ENCODE data around the gene PLLP. TPM values are rescaled to one million over a fixed set of nuclear protein-coding genes. Genes with fewer than 3 reads are reported as not detected.

Gene PLLP
- total and polyA plus RNA-seq, 2 experiments from 2014 or later: 1.3 to 6.1 TPM

- H2AFZ ChIP-seq: peak overlapping the region; percentile 99
- peaks cover 6% of the 10 kb centered on the region for H3K4me1 Mint-ChIP-seq
- ATAC-seq: peak; percentile 14
- peak overlapping the region; percentile 56 for H3K4me3 ChIP-seq
- peak overlapping the region; percentile 82 for H3K4me2 ChIP-seq
- no peak overlapping the region for H3K27ac ChIP-seq (ENCODE audit: low read depth)
- no peaks in the 10 kb centered on the region for H3K36me3 ChIP-seq (ENCODE audit: insufficient read depth)
- no peaks in the 10 kb centered on the region; the same call in 1 of the 2 replicates for H3F3A ChIP-seq (replicated peaks; ENCODE audit: low read depth)
- no peaks in the 10 kb centered on the region; the same call in 1 of the 2 replicates for H4K20me1 ChIP-seq (replicated peaks; ENCODE audit: insufficient read depth)
- no peaks in the 10 kb centered on the region for H3K79me2 ChIP-seq (replicated peaks; ENCODE audit: insufficient read depth)
- no peaks in the 10 kb centered on the region for H3K27me3 ChIP-seq (ENCODE audit: insufficient read depth)
- H3K27ac Mint-ChIP-seq: no peak overlapping the region
- no peaks in the 10 kb centered on the region for H3K9me2 ChIP-seq (ENCODE audit: insufficient read depth)
- no peaks in the 10 kb centered on the region for H3K36me3 Mint-ChIP-seq (ENCODE audit: low read depth)
- peaks cover 7% of the 10 kb centered on the region for H3K27me3 Mint-ChIP-seq (ENCODE audit: insufficient read depth, low read depth, poor library complexity)
- peaks cover 6% of the 10 kb centered on the region; the same call in 1 of the 2 replicates for H3K4me1 ChIP-seq (ENCODE audit: insufficient read depth)
- no peaks in the 10 kb centered on the region for H3K9me3 Mint-ChIP-seq
- H3K4me3 Mint-ChIP-seq: no peak overlapping the region
- no peak for TF ChIP-seq ZNF114 (CRISPR knock-in tag; IDR thresholded peaks at IDR 0.05)
- no peak for TF ChIP-seq CTCF (conservative IDR thresholded peaks at IDR 0.05; ENCODE audit: low read depth in 2 of 2)
- TF ChIP-seq CREB1 (CRISPR knock-in tag; IDR thresholded peaks at IDR 0.05; ENCODE audit: low read depth): no peak
- peak; percentile 79 for DNase-seq (ENCODE audit: low spot score)
Measured at GRCh38 chr16:57299009-57299718, 14.7 kb upstream of the PLLP start.

GRCh38 chr16:57297856-57298255 lies 13.4 kb upstream of the PLLP start:
- ATAC-seq (no peak), DNase-seq (ENCODE audit: low spot score) (peak; percentile 65)
- Histone ChIP-seq H2AFZ (no peak overlapping the region), H3K4me2 (no peak overlapping the region), H3K79me2 (replicated peaks; ENCODE audit: insufficient read depth) (no peaks in the 10 kb centered on the region), H3K4me3 (no peak overlapping the region), H3K27ac (ENCODE audit: low read depth) (no peak overlapping the region), H3K4me1 (ENCODE audit: insufficient read depth) (peaks cover 6% of the 10 kb centered on the region; the same call in 1 of the 2 replicates), H3K27me3 (ENCODE audit: insufficient read depth) (no peaks in the 10 kb centered on the region), H4K20me1 (replicated peaks; ENCODE audit: insufficient read depth) (no peaks in the 10 kb centered on the region; the same call in 1 of the 2 replicates), H3K9me2 (ENCODE audit: insufficient read depth) (no peaks in the 10 kb centered on the region), H3F3A (replicated peaks; ENCODE audit: low read depth) (no peaks in the 10 kb centered on the region; the same call in 1 of the 2 replicates), H3K36me3 (ENCODE audit: insufficient read depth) (no peaks in the 10 kb centered on the region)
- peaks cover 6% of the 10 kb centered on the region for H3K4me1 Mint-ChIP-seq
- no peak overlapping the region; the same call in 2 of the 3 replicates for H3K4me3 Mint-ChIP-seq
- H3K36me3 Mint-ChIP-seq (ENCODE audit: low read depth): no peaks in the 10 kb centered on the region
- no peak overlapping the region for H3K27ac Mint-ChIP-seq
- no peaks in the 10 kb centered on the region for H3K9me3 Mint-ChIP-seq
- peaks cover 7% of the 10 kb centered on the region for H3K27me3 Mint-ChIP-seq (ENCODE audit: insufficient read depth, low read depth, poor library complexity)
- TF ChIP-seq ZNF462 (CRISPR knock-in tag; IDR thresholded peaks at IDR 0.05) (no peak), EZH2phosphoT487 (IDR thresholded peaks at IDR 0.05; ENCODE audit: unreplicated experiment) (no peak), CTCF (conservative IDR thresholded peaks at IDR 0.05; ENCODE audit: low read depth in 2 of 2) (no peak), ZNF114 (CRISPR knock-in tag; IDR thresholded peaks at IDR 0.05) (no peak), EZH2 (IDR thresholded peaks at IDR 0.05; ENCODE audit: low read depth, unreplicated experiment) (no peak), ZNF331 (CRISPR knock-in tag; IDR thresholded peaks at IDR 0.05; ENCODE audit: low read depth) (no peak), CREB1 (CRISPR knock-in tag; IDR thresholded peaks at IDR 0.05; ENCODE audit: low read depth) (no peak), POLR2AphosphoS5 (IDR thresholded peaks at IDR 0.05; ENCODE audit: low read depth) (no peak)

All from GM23338 (cell line).